ENCODE data around the gene TOX2.

DNA sequence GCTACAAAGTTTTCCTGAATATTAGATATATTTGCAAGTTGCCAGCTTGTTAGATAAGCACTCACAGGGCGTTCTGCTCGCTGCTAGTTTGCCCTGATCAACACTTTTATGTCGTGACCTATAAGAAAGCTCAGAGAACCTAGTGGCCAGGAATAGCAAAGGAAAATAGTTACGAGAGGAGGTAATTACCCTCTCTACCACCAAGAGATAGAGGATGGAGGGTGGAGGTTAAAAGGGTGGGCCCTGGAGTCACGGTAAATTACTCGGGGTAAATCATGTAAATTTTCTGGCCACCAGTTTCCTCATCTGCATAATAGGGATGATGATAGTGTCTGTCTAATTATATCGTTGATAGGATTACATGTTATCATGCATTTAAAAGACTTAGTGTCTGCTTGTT lies 185.2 kb downstream of the TOX2 start:
- TF ChIP-seq POLR2A (IDR thresholded peaks at IDR 0.05; ENCODE audit: low read depth, low read length) (no peak), TAF1 (IDR thresholded peaks at IDR 0.05; ENCODE audit: low read depth, low read length) (no peak), POLR2AphosphoS5 (IDR thresholded peaks at IDR 0.05; ENCODE audit: low read depth, low read length) (no peak), PAX5 (IDR thresholded peaks at IDR 0.05; ENCODE audit: insufficient read depth, low read length, severe bottlenecking) (no peak)

Data from GM12891 (cell line).